GM12865 (cell line): ENCODE data around the gene COL27A1.

Experiments used
- DNase-seq: peaks from one replicate; pipeline ENCODE4 v3.0.0; 2010; ENCODE audit warnings: low read depth
- H3K4me3 ChIP-seq: 2 replicates; pipeline ENCODE4 v1.5.1; 2011; ENCODE audit warnings: mild to moderate bottlenecking, low read depth, low read length, control low read depth
- CTCF ChIP-seq: IDR thresholded peaks from 2 replicates; pipeline ENCODE4 v1.5.1; 2011; ENCODE audit warnings: low read length, control low read depth, low read depth, inconsistent platforms; ENCODE audit not compliant: insufficient read depth; ENCODE audit errors: missing control alignments

The COL27A1 gene

GRCh38 chr9:114112778-114113584 is 42.4 kb upstream of the COL27A1 start:
- H3K4me3 ChIP-seq = no peak overlapping the region
- TF ChIP-seq CTCF = no peak
- no peak for DNase-seq

- no peak for DNase-seq
- TF ChIP-seq CTCF = no peak
- no peak overlapping the region for H3K4me3 ChIP-seq
Observed at GRCh38 chr9:114114364-114114763, 41.0 kb upstream of the COL27A1 start.

GRCh38 chr9:114115654-114116125 is 39.6 kb upstream of the COL27A1 start:
- no peak for DNase-seq
- TF ChIP-seq CTCF = no peak
- H3K4me3 ChIP-seq = no peak overlapping the region

GRCh38 chr9:114116126-114116747 is 39.1 kb upstream of the COL27A1 start:
- H3K4me3 ChIP-seq = no peak overlapping the region
- DNase-seq = no peak
- TF ChIP-seq CTCF = no peak

- no peak for TF ChIP-seq CTCF
- DNase-seq = no peak
- no peak overlapping the region for H3K4me3 ChIP-seq
Observed at GRCh38 chr9:114117614-114117995, 37.7 kb upstream of the COL27A1 start.

- TF ChIP-seq CTCF = no peak
- no peak overlapping the region for H3K4me3 ChIP-seq
- no peak for DNase-seq
Observed at GRCh38 chr9:114117996-114118830, 37.1 kb upstream of the COL27A1 start.
